Spleen (tissue), 7 donors: ENCODE data around the gene ARHGAP11B.
"Not testable (repeated sequence)": the region's sequence is repeated elsewhere in the genome, so short reads cannot be mapped to it uniquely, and the experiment has no call there.

ENCODE experiments used
- CTCF ChIP-seq, 11 experiments: fragments of 200-600 bp in 7 of 11; fragments of 450-650 bp in 4 of 11; sonication (generic) in 4 of 11; IDR thresholded peaks in 8 of 11; conservative IDR thresholded peaks in 3 of 11; 1 replicate in 7 of 11; 2 replicates in 4 of 11; pipeline versions ENCODE4 v1.4.0 to v1.8.0; 2016 to 2021; ENCODE audit warnings: antibody characterized with exemption in 11 of 11, inconsistent platforms in 4 of 11, mild to moderate bottlenecking in 1 of 11
- POLR2A ChIP-seq, 3 donors: fragments of 450-650 bp; IDR thresholded peaks; one replicate each; pipeline ENCODE4 v1.5.1; 2017; ENCODE audit warnings: antibody characterized with exemption in 3 of 3, mild to moderate bottlenecking in 1 of 3
- donor health status: DM: no; HTN: no; CAD: no; lungs with moderate emphysema.
- donor health status: DM: no; HTN: no; CAD: no.
- donor health status: DM: no; HTN: no; CAD: no.

GRCh38 chr15:30685709-30686285, 59.9 kb downstream of the ARHGAP11B start:
- TF ChIP-seq POLR2A (IDR thresholded peaks at IDR 0.05); CTCF (IDR thresholded peaks at IDR 0.05 in 8 of 11, conservative IDR thresholded peaks at IDR 0.05 in 3 of 11): not testable (repeated sequence)
